Suprapubic skin (tissue), 3 donors: Measurements from ENCODE around the gene HMCES.

Experiments used
- POLR2A ChIP-seq, 2 donors: fragments of 450-650 bp; IDR thresholded peaks; one replicate each; pipeline ENCODE4 v1.6.1; 2017; ENCODE audit warnings: antibody characterized with exemption in 2 of 2, mild to moderate bottlenecking in 2 of 2, moderate library complexity in 2 of 2
- TF ChIP-seq, protein P1 (sequence below), 2 donors: fragments of 200-600 bp in 1 of 2; fragments of 450-650 bp in 1 of 2; sonication (generic) in 1 of 2; IDR thresholded peaks; one replicate each; pipeline ENCODE4 v1.5.1; 2016 to 2019; ENCODE audit warnings: antibody characterized with exemption in 2 of 2, mild to moderate bottlenecking in 1 of 2, moderate library complexity in 1 of 2

DNA sequence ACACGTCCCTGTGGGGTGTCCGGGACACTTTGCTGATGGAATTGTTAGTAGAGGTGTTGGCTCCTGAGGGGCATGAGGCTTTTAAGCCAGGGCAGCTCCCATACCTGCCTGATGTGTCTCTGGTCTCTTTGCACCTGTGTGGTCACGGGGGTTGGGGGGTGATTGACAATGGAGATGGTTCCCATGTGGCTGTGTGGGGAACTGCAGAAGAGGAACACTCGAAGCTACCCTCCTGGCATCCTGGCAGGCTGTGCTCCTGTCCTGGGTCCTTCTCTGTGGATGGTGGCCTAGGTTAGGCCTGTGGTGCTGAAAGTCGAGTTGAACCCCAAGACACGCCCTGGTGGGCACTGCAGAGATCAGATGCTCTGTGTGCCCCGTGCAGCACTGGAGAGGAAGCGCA lies 73.4 kb downstream of the HMCES start:
- TF ChIP-seq POLR2A (IDR thresholded peaks at IDR 0.05): no peak
- TF ChIP-seq, protein P1, sequence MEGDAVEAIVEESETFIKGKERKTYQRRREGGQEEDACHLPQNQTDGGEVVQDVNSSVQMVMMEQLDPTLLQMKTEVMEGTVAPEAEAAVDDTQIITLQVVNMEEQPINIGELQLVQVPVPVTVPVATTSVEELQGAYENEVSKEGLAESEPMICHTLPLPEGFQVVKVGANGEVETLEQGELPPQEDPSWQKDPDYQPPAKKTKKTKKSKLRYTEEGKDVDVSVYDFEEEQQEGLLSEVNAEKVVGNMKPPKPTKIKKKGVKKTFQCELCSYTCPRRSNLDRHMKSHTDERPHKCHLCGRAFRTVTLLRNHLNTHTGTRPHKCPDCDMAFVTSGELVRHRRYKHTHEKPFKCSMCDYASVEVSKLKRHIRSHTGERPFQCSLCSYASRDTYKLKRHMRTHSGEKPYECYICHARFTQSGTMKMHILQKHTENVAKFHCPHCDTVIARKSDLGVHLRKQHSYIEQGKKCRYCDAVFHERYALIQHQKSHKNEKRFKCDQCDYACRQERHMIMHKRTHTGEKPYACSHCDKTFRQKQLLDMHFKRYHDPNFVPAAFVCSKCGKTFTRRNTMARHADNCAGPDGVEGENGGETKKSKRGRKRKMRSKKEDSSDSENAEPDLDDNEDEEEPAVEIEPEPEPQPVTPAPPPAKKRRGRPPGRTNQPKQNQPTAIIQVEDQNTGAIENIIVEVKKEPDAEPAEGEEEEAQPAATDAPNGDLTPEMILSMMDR (IDR thresholded peaks at IDR 0.05): no peak
